Retinal pigment epithelial cell (primary cell): ENCODE measurements around the gene USP11.
A peak's percentile ranks its signal among the peaks of the same experiment; 100 is the strongest.

Experiments used
- DNase-seq: peaks from one replicate; pipeline ENCODE4 v3.0.0-alpha.2; 2010; ENCODE audit warnings: low read depth
- H3K4me3 ChIP-seq: 2 replicates; pipeline ENCODE4 v1.5.1; 2011; ENCODE audit warnings: mild to moderate bottlenecking, low read length, control low read depth, moderate library complexity
- TF ChIP-seq, protein P1 (sequence below): conservative IDR thresholded peaks from 2 replicates; pipeline ENCODE4 v1.5.1; 2011; ENCODE audit warnings: low read depth, low read length, control low read depth, inconsistent platforms

Gene USP11

DNA sequence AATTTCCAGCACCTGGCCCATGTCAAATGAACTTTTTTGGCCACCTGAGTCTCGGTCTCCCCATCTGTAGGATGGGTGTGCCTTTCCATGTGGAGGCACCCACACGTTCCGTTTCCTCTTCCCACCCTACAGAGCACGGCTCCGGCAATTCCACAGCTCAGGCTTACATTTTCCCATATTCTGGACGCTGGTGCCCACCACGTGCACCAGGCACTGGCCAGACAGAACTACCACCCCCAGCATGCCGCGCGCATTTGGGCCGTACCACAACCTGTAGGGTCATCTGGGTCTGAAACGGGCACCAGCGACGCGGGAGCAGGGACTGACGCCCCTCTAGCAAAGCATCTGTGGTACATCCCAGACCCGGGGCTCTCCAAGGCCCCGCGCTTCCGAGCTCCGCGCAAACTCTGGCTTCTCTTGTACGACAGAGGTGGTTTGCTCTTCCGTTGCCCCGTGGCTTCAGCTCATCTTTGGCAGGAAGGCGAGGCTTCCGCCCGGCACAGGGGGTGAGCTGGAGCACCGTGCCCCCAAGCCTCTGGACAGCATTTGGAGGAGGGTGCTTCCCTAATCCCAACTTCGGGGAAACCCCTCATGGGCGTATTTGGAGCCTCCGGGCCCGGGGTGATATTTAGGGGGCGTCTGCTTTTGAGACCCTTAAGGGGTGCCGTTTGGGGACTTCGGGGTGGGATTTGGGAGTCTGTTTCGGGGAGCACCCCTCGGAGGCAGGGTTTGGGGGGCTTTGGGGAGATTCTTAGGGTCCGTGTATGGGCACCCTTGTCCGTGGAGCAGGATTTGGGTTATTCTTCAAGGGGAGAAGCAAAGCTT, 42.2 kb upstream of the USP11 start:
- TF ChIP-seq, protein P1, sequence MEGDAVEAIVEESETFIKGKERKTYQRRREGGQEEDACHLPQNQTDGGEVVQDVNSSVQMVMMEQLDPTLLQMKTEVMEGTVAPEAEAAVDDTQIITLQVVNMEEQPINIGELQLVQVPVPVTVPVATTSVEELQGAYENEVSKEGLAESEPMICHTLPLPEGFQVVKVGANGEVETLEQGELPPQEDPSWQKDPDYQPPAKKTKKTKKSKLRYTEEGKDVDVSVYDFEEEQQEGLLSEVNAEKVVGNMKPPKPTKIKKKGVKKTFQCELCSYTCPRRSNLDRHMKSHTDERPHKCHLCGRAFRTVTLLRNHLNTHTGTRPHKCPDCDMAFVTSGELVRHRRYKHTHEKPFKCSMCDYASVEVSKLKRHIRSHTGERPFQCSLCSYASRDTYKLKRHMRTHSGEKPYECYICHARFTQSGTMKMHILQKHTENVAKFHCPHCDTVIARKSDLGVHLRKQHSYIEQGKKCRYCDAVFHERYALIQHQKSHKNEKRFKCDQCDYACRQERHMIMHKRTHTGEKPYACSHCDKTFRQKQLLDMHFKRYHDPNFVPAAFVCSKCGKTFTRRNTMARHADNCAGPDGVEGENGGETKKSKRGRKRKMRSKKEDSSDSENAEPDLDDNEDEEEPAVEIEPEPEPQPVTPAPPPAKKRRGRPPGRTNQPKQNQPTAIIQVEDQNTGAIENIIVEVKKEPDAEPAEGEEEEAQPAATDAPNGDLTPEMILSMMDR, result no peak
- DNase-seq, result peak; percentile 74
- H3K4me3 ChIP-seq, result peak overlapping the region; percentile 63

DNA sequence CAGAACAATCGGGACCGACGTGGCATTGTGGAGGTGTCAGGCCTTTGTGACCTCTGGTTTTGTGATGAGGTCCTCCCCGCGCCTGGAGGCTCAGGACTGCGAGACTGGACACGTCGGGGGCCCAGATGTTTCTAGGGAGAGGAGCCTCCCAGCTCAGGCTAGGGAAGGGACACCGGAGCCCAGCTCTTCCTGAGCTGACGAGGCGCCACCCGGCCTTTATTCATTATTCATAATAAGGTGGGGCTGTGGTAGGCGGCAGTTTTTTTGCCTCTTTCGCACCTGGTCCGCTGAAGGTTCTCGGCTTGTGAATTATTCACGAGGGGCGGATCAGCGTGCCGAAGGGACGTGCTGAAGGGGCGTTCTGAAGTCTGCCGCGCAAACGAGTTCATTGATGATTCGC, 41.5 kb upstream of the USP11 start:
- DNase-seq, result no peak
- TF ChIP-seq, protein P1, result no peak
- peak overlapping the region; percentile 63 for H3K4me3 ChIP-seq

DNA sequence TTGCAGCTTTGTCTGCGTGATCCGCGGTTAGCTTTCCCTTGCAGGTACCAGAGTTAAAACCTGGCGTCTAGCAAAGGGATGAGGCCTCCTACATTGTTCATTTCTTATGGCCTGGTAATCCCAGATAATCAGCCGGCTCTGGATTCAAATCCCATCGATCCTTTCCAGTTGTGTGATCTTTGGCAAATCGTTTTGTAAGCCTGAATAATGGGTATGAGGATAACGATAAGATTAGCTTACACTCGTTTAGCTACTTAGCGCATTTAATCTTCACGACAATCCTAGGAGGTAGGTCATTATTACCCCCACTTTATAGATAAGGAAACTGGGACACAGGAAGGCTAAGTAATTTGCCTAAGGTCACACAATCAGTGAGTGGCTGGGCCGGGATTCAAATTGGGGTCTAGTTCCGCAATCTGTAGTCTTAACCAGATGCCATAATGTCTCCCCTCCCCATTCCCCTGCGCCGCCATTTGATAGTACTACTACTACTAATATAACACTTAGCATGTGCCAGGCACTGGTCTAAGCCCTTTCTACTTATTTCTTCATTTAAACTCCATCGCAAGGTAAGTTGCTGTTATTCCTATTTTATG, 40.9 kb upstream of the USP11 start:
- TF ChIP-seq, protein P1, result no peak
- DNase-seq, result no peak
- H3K4me3 ChIP-seq, result peak overlapping the region; percentile 63

DNA sequence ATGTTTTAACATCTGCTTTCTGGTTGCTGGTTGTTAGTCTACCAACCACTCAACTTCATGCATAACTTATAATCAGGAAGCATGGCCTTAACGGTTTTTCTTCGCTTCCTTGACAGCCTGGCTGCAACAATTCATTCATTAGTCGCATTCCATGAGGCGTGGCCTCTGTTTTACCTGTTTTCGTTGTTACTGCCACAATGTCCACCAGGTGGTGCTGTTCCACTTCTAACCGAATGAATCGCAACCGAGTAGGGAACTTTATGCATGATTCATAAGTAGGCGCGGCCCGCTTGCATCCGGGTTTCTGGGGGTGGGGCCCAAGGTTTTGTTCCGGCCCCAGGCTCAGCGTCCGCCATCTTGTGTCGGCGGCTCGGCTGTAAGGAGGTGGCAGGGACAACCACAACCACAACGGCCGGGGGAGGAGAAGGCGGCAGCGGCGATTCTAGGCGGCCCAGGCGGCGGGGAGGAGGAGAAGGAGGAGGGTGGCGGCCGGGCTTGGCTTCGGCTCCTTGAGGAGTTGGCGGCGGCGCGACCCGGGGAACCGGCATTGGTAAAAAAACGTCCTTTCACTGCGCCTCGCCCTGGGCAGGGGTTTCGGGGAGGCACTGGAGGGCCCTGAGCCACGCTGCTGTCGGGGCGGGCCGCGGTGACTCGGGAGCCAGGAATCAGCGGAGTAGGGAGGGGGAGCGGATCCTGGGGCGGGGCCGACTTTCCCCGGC, 39.2 kb upstream of the USP11 start, which contains the start of gene UBA1:
Gene UBA1 (plus strand): TSS at position 355 of the 719 bp plus-strand sequence. CDS start 4,974 bp downstream, outside the sequence.
- H3K4me3 ChIP-seq, result peak within 1 kb of the TSS; percentile 92
- TF ChIP-seq, protein P1, result peak; percentile 82
- DNase-seq, result peak; percentile 91

DNA sequence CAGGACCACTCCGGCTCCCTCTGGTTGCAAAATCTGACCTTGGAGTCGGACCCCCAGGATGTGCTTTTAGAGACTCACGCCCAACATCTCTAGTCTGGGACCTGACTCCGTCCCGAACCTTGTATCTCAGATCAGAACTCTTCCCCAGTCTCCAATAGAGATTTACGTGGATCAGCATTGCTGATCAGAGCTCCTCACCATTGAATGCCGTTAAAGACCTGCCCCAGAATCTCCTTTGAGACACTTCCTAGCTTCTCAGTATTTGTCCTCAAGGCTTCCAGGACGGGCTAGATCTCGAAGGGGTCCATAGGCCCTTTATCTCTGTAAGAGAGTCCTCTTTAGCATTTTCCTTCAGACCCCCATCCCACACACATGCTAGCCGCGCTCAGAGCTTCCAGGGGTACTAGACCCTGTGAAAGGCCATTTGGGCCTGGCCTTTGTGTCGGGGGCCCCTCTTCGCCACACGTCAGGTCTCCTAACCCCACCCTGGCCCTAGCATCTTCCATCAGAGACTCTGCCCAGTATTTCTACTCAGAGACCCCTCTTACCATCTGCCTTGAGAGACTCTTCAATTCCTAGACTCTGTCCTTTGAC, 38.5 kb upstream of the USP11 start:
- TF ChIP-seq, protein P1, result no peak
- DNase-seq, result no peak
- H3K4me3 ChIP-seq, result peak overlapping the region; percentile 92

DNA sequence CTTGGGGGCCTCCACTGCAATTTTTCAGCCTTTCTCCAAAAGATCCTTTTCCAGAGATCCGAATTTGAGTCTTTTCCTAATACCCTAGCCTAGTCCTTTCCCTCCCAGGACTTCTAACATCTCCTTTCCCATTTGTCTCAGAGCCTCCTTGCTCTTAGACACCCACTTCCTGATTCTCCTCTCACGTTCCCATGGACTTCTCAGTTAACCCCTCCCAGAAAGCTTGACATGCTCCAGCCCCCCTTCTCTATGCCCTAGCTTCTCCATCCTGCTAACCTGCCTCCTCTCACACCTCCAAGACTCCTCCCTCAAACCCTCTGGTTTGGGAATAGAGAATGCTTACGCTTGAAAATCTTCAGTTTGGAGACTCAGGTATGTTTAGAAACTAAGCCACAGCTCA, 36.7 kb upstream of the USP11 start:
- H3K4me3 ChIP-seq, result peak overlapping the region; percentile 6
- no peak for DNase-seq
- TF ChIP-seq, protein P1, result no peak
